ENCODE measurements around the gene TMA7. TPM values are rescaled to one million over a fixed set of nuclear protein-coding genes. Genes with fewer than 3 reads are reported as not detected.
"Not testable (repeated sequence)": the region's sequence is repeated elsewhere in the genome, so short reads cannot be mapped to it uniquely, and the experiment has no call there.

Gene TMA7
- total RNA-seq, 1 experiment from 2014 or later = 770 TPM

GRCh38 chr3:48477959-48478520, 38.0 kb downstream of the TMA7 start:
- in situ Hi-C loops (cut with HindIII; ENCODE audit: low sequenced_read_pairs) = no loop called here
- no peak for DNase-seq (ENCODE audit: low spot score)

GRCh38 chr3:48478626-48479555, 38.8 kb downstream of the TMA7 start:
- no peak for DNase-seq (ENCODE audit: low spot score)
- in situ Hi-C loops (cut with HindIII; ENCODE audit: low sequenced_read_pairs) = no loop called here

GRCh38 chr3:48480891-48481290, 40.8 kb downstream of the TMA7 start:
- in situ Hi-C loops (cut with HindIII; ENCODE audit: low sequenced_read_pairs); DNase-seq (ENCODE audit: low spot score): not testable (repeated sequence)

- DNase-seq (ENCODE audit: low spot score); in situ Hi-C loops (cut with HindIII; ENCODE audit: low sequenced_read_pairs): not testable (repeated sequence)
Observed at GRCh38 chr3:48482822-48483221, 42.8 kb downstream of the TMA7 start.

- in situ Hi-C loops (cut with HindIII; ENCODE audit: low sequenced_read_pairs) = no loop called here
- no peak for DNase-seq (ENCODE audit: low spot score)
Observed at GRCh38 chr3:48486952-48487351, 46.9 kb downstream of the TMA7 start.

- in situ Hi-C loops (cut with HindIII; ENCODE audit: low sequenced_read_pairs) = no loop called here
- no peak for DNase-seq (ENCODE audit: low spot score)
Observed at GRCh38 chr3:48492461-48493202, 52.6 kb downstream of the TMA7 start.

- DNase-seq (ENCODE audit: low spot score) = no peak
- in situ Hi-C loops (cut with HindIII; ENCODE audit: low sequenced_read_pairs) = no loop called here
Observed at GRCh38 chr3:48493203-48493501, 53.1 kb downstream of the TMA7 start.

Other genes with a start within 250 kb of the TMA7 start
- gene CAMP, start 216.8 kb upstream of the TMA7 start, total RNA-seq (2014; rRNA removed; shearing (Covaris generic)) = not detected in 2 replicates
- gene ZNF589, start 199.2 kb upstream of the TMA7 start, total RNA-seq (2014; rRNA removed; shearing (Covaris generic)) = 8.1 and 14.8 TPM in 2 replicates
- gene NME6, start 138.9 kb upstream of the TMA7 start, total RNA-seq (2014; rRNA removed; shearing (Covaris generic)) = 6.1 and 15.9 TPM in 2 replicates
- gene SPINK8, start 106.6 kb upstream of the TMA7 start, total RNA-seq (2014; rRNA removed; shearing (Covaris generic)) = not detected in 2 replicates
- 0.68 TPM in 1 of 2 replicates, not detected in the other for gene FBXW12, start 68.0 kb upstream of the TMA7 start, total RNA-seq (2014; rRNA removed; shearing (Covaris generic))
- 10.7 and 23.5 TPM in 2 replicates for gene PLXNB1, start 10.2 kb upstream of the TMA7 start, total RNA-seq (2014; rRNA removed; shearing (Covaris generic))
- 21.3 and 30.0 TPM in 2 replicates for gene CCDC51, start 138 bp upstream of the TMA7 start, total RNA-seq (2014; rRNA removed; shearing (Covaris generic))
- 10.8 and 12.6 TPM in 2 replicates for gene ATRIP, start 6.5 kb downstream of the TMA7 start, total RNA-seq (2014; rRNA removed; shearing (Covaris generic))
- gene SHISA5, start 63.9 kb downstream of the TMA7 start, total RNA-seq (2014; rRNA removed; shearing (Covaris generic)) = 115 and 124 TPM in 2 replicates
- 9.7 and 18.8 TPM in 2 replicates for gene PFKFB4, start 116.5 kb downstream of the TMA7 start, total RNA-seq (2014; rRNA removed; shearing (Covaris generic))
- not detected in 2 replicates for gene UCN2, start 123.5 kb downstream of the TMA7 start, total RNA-seq (2014; rRNA removed; shearing (Covaris generic))
- 0.12 and 0.34 TPM in 2 replicates for gene COL7A1, start 155.1 kb downstream of the TMA7 start, total RNA-seq (2014; rRNA removed; shearing (Covaris generic))
- 474 and 540 TPM in 2 replicates for gene UQCRC1, start 169.4 kb downstream of the TMA7 start, total RNA-seq (2014; rRNA removed; shearing (Covaris generic))
- not detected in 2 replicates for gene TMEM89, start 181.5 kb downstream of the TMA7 start, total RNA-seq (2014; rRNA removed; shearing (Covaris generic))
- gene SLC26A6, start 195.2 kb downstream of the TMA7 start, total RNA-seq (2014; rRNA removed; shearing (Covaris generic)) = 40.2 and 51.0 TPM in 2 replicates
- 4.6 and 5.0 TPM in 2 replicates for gene CELSR3, start 222.6 kb downstream of the TMA7 start, total RNA-seq (2014; rRNA removed; shearing (Covaris generic))
- 12.9 and 17.1 TPM in 2 replicates for gene NCKIPSD, start 245.7 kb downstream of the TMA7 start, total RNA-seq (2014; rRNA removed; shearing (Covaris generic))